Inflammatory macrophage (primary cell): Measurements from ENCODE around the gene PITPNM3.
"Not testable (repeated sequence)": the region's sequence is repeated elsewhere in the genome, so short reads cannot be mapped to it uniquely, and the experiment has no call there.

Experiments
- DNase-seq, 2 donors: peaks; one replicate each; pipeline ENCODE4 v3.0.0-alpha.2; 2020 to 2022
- total RNA-seq, 18 experiments: gene quantifications; one replicate each; lab custom pipeline; 2026; ENCODE audit warnings: mixed read lengths in 6 of 18, inconsistent platforms in 2 of 18; lab: John Stamatoyannopoulos, UW

Gene PITPNM3
- 0.20 to 13.0 (median 2.6) reads per million in 18 experiments for total RNA-seq

GRCh38 chr17:6556121-6557039 lies at the start of gene PITPNM3:
TSS of gene PITPNM3 (minus strand) at chr17:6556555. CDS start at chr17:6556406, 149 bp downstream.
- DNase-seq, result no peak

- no peak for DNase-seq
Measured at GRCh38 chr17:6605142-6605541, 48.8 kb upstream of the PITPNM3 start.

- no peak for DNase-seq
Measured at GRCh38 chr17:6603744-6604325, 47.5 kb upstream of the PITPNM3 start.

- no peak for DNase-seq
Measured at GRCh38 chr17:6602141-6602540, 45.8 kb upstream of the PITPNM3 start.

DNA sequence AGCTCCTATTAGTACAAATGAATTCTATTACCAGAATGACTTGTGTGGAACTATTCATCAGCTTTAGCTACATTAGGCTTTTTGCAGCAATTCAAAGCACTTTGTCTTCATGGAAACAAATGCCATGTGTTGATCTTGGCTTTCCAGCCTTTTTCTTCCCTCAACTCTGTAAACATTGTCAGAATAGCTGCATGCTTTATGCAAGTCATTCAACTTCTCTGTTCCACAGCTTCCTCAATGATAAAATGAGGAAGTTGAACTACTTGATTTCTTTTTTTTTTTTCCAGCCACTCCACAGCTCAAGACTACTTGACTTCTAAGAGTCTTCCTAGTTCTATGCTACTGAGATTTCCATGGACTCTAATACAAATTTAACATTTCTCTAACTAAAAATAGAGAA lies 43.0 kb upstream of the PITPNM3 start:
- peak; percentile 76 to 89 for DNase-seq

DNA sequence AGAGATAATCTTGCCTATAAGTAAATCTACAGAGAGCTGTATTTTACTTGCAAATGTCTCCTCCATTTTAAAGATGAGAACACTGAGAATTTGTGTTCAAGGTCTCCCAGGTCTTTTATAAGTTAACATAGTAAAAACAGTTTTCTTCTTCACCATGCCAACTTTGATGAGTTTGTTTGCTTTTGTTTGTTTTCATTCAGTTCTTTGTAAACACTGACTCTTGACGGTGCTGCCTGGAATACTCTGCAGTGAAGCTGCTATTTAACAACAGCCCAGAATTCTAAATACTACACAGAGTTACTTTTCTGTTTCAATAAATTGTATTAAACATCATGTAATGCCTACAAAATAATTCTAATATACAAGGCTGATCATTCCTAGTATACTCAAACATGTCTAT lies 41.4 kb upstream of the PITPNM3 start:
- no peak for DNase-seq

DNA sequence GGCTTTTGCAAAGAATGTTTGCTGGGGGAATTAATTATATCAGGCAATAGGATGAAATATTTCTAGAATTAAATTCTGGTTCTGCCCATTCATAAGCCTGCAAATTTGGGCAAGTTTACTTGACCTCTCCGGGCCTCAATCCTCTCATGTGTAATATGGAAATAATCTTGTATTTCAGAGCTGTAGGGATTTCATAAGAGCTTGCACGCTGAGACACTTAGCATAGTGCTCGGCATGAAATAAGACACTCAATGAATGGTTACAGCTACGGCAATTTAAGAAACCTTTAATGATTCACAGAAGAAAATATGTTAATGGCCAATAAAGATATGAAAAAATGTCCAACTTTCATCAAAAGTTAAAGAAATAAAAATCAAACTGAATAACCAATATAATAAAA lies 40.6 kb upstream of the PITPNM3 start:
- DNase-seq, result no peak

DNA sequence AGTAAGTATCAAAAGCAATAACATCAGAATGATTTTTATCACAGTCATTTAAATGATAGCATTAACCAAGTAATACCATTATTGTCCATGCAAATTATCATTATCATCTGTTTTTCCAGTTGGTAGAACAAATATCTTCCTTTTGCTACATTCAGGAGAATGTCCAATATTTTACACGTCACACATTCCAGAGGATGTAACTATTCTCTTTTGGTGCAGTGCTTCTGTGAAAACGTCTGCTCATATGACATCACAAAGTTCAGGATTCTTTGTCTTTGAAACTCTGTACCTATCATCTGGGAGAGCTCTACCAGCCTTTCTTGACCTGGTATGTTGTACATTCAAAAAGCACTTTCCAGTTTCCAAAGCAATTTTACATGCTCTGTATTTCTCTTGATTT lies 40.2 kb upstream of the PITPNM3 start:
- DNase-seq, result no peak

- no peak for DNase-seq
Measured at GRCh38 chr17:6596081-6596480, 39.7 kb upstream of the PITPNM3 start.

DNA sequence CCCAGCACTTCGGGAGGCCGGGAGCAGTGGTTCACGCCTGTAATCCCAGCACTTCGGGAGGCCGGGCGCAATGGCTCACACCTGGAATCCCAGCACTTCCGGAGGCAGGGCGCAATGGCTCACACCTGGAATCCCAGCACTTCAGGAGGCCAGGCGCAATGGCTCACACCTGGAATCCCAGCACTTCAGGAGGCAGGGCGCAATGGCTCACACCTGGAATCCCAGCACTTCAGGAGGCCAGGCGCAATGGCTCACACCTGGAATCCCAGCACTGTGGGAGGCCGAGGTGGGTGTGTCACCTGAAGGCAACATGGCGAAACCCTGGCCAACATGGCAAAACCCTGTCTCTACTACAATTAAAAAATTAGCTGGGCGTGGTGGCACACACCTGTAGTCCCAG lies 37.0 kb upstream of the PITPNM3 start:
- DNase-seq, result not testable (repeated sequence)

DNA sequence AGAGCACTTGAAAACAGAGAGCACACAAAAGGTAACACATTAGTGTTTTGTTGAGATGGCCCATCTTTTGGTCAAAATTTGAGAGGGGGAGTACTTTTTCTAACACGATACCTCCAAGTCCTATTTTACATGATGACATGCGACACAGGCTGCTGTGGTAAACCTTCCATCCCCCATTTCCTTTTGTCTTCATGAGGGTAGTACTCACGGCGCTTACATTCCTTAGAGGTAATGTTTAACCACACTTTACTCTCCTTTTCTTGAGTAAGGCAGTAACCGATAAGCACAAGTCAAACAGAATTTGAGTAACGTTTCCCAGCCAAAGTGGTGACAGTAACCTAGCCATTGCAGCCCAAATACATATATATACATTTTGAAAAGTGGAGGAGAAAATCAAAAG lies 35.8 kb upstream of the PITPNM3 start:
- DNase-seq, result no peak

DNA sequence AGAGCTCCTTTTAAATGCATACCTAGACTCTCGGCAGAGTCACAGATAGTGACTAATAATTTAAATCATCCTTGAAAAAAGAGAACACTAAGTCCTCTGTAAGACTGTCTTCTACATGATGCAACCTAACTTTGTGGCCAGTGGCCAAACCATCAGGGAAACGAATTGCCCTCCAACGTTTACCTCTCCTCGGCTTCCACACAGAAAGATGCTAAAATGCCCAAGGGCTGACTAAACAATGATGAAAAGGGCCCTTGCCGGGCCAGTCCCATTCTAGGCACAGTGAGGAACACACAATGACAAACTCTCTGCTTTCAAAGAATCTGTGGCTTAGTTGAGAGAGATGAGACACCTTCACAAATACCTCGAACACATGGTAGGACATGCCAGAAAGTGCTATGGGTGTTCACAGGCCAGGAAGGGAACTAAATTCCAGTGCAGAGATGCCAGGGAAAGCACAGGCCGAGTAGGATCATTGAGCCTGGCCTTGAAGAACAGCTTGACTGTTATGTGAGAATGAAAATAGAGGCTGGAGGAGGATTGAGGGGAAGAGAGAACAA lies 35.3 kb upstream of the PITPNM3 start:
- DNase-seq, result peak in 1 of 2 donors; percentile 42

GRCh38 chr17:6589266-6589946 lies 33.1 kb upstream of the PITPNM3 start:
- no peak for DNase-seq

DNA sequence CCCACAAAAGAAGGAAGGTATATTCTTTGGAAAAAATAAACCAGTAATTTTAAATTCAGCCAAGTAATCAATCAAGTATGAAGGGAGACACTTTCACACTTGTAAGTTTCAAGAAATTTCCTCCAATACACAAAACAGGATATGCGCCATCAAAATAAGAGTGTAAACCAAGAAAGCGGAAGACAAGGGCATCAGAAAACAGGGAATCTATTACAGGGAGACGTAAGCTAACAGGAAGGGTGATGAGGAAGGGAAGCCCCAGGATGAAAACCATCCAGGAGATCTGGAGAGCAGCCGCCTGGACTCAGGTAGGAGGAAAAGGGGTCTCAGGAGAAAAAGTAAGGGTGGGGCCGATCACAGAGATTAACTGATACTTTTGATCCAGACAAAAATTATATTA lies 31.8 kb upstream of the PITPNM3 start:
- no peak for DNase-seq

- no peak for DNase-seq
Measured at GRCh38 chr17:6587310-6587709, 31.0 kb upstream of the PITPNM3 start.

DNA sequence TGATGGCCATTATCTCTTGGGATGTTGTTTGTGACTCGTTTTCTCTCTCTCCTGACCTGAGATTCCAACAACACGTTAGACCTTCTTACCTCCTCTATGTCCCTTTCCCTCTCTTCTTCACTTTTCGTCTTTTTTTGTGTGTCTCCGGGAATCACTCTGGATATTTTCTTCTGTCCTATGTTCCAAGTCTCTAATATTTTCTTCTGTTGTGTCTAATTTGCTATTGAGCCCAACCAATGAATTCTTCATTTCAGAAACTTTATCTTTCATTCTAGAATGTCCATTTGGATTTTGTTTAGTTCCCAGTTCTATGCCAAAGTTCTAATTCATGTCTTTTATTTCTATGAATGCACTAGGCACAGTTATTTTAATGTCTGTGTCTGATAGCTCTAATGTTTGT lies 27.1 kb upstream of the PITPNM3 start:
- no peak for DNase-seq

DNA sequence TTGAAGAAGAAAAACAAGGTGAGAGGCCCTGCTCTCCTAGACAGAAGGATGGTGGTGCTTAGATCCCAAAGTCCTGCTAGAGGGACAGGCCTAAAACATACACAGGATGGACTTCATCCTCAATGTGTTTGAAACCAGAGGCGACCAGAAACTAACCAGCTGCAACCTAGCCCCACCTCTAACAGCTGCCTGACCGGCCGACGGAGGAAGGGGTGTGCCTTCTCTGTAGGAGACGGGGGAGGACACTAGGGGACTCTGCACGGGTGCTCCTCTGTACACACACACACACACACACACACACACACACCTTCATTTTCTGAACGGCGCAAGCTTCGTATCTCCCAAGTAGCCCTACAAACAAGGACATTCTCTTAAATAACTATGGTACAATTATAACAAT lies 24.3 kb upstream of the PITPNM3 start:
- no peak for DNase-seq

DNA sequence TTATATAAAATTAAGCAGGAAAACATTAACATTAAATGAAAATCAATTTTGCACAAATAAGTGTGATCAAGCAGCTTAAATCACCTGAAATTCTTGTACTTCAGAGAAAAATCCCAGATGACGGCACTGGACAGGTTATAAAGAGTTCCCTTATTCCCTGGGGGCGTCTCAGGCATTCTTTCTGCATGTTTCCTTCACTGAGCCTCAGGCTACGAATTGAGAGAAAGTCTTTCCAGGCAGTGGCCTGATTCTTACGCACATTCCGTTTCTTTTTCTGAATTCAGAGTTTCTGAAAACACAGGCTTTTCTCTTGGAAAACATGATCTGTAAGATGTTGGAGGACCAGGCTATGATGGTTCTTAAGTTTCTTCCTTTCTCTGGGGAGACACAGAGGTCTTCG lies 22.1 kb upstream of the PITPNM3 start:
- no peak for DNase-seq

- no peak for DNase-seq
Measured at GRCh38 chr17:6577686-6578263, 21.4 kb upstream of the PITPNM3 start.

GRCh38 chr17:6576038-6576785 lies 19.9 kb upstream of the PITPNM3 start:
- no peak for DNase-seq

GRCh38 chr17:6575596-6575988 lies 19.2 kb upstream of the PITPNM3 start:
- DNase-seq, result no peak
